Hypothalamus (tissue), 51 donors: ENCODE data around the gene DNAAF5.

ENCODE experiments used
- DNase-seq, 51 donors: peaks; one replicate each; lab custom pipeline; 2025; lab: John Stamatoyannopoulos, UW

The DNAAF5 gene

DNA sequence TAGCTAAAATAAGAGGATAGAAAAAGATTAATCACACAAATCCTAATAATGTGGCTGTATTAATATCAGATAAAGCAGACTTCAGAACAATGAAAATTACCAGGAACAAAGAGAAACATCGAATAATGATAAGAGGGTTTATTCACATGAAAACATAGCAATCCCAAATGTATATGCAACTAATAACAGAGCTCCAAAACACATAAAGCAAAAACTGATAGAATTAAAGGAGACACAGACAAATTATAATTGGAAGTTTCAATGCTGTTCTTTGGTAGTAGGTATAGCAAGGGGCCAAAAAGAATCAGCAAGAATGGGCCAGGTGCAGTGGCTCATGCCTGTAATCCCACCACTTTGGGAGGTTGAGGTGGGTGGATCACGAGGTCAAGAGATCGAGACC is 23.4 kb upstream of the DNAAF5 start:
- no peak for DNase-seq

DNA sequence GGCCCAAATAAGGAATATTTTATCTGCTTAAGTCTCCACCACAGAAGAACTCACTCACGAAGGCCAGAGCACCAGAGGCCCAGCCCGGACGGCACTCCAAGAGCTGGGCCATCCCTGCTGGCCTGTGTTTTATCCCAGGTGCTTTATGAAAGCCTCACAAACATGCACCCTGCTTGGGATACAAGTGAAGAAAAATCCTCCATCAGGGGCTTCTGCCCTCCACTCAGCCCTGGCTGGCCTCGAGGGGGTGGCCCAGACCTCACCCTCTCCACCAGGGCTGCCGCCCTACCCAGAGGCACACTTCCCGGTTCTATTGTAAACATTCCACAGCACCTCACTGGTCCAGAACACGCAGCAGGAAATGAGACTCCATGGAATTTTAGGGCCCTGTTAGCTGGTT is 19.8 kb upstream of the DNAAF5 start:
- no peak for DNase-seq

DNA sequence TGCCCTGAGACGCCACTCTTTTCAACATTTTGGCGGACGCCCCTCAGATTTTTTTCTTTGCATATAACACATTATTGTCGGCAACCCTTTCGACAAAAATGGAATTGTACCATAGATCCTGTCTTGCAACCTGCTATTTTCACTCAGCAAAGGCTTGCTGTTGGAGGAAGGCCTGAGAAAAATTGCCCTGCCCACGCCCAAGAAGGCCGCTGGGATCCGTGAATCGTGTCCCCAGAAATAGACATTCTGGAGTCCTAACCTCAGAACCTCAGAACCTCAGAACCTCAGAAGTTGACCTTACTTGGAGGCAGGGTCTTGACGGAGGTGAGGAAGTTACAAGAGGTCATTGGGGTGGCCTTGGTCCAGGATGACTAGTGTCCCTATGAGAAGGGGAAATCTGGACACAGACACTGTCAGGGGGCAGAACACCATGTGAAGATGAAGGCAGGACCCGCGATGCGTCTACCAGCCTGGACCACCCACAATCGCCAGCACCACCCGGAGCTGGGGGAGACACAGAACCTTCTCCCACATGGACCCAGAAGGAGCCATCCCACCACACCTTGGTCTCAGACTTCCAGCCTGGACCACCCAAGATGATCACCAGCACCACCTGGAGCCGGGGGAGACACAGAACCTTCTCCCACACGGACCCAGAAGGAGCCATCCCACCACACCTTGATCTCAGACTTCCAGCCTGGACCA is 19.1 kb upstream of the DNAAF5 start:
- DNase-seq, result no peak

DNA sequence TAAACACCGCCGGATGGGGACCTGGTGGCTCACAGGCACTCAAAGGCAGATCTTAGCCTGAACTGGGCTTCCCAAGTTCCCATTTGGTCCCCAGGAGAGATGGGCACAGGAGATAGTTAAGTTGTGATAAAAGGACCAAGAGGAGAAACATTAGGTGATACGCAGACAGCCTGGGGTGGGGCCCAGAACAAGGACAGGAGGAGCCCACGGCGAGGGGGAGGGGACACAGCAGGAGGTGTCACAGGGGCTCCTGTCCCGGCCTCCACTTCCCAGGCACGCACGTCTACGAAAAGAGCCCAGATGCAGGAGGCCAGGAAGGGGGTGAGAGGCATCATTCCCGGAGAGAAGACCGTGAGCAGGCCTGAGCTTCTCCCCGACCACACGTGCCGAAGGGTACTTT is 16.3 kb upstream of the DNAAF5 start:
- DNase-seq, result no peak

DNA sequence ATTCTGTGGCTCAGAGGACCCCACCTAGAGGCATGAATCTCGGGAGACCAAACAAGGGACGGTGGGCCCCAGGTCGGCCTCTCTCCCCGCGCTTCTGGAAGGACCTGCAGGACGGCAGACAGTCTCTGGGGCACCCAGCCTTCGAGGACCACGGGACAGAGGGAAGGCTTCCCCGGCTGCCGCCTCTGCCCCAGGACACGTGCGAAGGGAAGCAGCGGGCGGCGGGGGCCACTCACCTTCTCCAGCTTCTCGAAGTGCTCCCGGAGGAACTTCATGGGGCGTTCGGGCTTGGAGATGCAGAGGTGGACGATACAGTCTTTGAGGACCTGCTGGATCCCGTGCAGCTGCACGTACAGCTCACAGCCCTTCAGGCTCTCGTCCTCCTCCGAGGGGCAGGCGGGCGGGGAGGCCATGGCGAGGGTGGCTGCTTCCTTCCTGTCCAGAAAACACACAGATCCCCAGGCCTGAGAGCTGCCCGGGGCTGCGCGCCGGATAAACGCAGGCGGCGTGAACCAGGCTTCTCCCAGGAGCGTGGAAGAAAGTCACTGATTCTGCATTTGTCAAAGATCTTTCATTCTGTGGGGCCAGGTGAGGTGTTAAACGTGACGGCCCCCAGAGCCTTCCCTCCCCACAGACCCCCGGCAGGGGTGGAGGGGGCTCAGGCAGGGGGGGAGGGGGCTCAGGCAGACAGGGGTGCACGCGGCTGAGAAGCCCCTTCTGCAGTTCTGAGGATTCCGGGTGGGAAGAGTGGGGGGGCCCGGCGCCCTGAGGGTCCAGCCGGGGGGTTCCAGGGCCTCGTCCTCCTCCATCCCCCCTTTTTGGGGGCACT is 15.2 kb upstream of the DNAAF5 start:
- peak in 1 of 51 donors; percentile 11 for DNase-seq

DNA sequence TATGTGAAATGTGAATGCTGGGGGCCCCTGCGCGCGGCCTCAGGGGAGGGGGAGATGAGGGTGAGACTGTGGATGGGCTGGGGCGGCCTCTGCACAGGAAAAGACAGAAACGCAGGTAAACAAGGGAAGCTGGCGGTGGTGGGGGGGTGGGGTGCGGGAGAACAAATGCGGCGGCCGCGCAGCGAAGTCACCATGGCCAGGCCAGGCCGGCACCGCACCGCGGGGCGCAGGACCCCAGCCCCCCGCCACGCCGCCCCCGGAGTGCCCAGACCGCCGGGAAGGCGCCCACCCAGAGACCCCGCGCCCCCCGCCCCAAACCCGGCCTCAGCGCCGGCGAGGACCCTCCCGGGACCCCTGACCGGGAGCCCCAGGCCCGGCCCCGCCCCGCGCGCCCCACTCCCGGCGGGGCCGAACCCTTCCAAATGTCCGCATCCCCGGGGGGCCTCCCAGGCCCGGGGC is 14.5 kb upstream of the DNAAF5 start:
- DNase-seq, result no peak

DNA sequence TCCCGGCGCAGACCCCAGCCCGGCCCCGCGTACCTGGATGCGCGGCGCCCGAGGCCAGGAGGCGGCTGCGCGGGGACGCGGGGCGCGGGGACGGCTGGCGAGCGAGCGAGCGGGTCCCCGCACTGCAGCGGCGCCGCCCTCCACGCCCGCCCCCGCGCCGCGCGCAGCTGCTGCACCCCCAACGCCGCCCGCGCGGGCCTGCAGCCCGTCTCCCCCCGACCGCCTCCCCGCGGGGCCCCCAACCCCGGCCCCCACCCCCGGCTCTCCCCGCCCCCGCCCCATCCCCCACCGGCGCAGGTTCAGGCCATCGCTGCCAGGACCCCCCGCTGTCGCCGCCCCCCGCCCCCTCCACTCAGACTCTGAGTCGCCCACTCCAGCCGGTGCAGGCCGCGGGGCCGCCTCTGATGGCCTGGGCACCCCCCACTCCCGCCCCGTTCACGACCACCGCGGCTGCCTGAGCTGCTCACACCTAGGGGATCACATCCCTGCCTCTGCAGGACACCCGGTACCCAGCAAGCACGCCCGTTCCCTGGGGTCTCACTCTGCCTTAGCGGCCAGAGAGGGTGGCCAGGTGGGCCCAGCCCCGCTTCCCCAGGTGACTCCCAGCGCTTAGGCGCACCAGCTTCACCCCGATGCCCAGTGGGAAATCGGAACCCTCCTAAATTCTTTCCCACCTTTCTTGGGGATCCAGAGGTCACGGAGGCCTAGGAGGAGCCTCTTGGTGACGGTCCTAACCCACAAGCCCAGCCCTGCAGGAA is 13.9 kb upstream of the DNAAF5 start:
- DNase-seq, result peak in 3 of 51 donors; percentile 21 to 28 (median 27)

DNA sequence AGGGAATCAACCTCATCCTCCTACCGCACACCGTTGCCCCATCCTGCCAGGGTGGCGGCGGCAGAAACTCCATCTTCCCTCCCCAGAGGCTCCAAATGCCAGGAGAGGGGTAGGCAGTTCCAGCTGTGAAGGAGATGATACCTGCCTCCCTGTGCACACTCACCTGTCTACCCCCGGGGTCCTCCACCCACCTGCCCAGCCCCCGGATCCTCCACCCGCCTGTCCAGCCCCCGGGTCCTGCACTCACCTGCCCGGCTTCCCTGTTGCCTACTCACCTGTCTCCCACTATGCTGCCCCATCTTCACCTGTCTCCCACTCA is 13.4 kb upstream of the DNAAF5 start:
- DNase-seq, result no peak

DNA sequence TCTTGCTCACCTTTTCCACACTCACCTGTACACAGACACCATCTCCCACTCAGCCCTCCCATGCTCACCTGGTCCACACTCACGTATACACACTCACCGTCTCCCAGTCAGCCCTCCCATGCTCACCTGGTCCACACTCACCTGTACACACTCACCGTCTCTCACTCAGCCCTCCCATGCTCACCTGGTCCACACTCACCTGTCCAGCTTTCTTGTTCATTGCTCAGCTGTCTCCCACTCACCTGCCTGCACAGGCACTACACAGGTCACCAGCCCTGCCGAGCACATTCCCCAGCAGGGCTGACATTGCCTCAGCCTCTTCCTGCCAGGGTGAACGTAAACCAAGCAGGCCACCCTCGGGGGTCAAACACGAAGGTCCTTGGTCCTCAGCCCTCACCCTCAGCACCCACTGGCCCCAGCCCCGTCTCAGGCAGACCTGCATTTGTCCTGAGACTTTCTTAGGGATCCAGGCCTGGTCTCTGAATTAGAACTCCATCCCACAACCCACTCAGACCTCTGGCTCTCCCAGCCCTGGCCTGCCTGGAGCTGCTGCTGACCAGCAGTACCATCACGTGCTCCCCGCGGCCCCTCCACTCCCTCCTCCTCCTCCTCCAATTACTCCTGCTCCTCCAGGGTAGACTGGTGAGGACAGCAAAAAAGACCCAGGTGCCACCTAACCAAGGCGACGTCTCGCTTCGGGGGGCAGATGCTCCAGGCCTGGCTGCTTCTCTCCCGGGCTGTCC is 12.8 kb upstream of the DNAAF5 start:
- DNase-seq, result no peak

DNA sequence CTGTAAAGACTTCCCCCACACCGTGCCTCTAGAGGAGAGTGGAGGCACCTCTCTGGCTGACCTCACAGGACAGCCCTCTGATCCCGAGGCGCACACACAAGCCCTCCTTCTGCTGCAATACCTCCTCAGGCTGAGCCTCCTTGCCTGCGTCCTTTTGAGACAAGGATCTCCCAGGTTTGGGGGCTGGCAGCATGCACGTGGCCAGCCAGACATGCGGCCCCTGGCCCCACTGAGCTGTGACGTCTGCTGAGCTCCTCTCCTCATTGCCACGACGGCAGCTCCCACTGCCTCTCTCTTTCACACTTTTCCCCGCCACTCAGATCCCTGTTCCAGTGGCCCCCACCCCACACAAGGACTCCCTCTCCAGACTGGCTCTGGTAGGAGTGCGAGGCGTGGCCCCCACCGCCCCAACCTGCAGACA is 12.2 kb upstream of the DNAAF5 start:
- no peak for DNase-seq

DNA sequence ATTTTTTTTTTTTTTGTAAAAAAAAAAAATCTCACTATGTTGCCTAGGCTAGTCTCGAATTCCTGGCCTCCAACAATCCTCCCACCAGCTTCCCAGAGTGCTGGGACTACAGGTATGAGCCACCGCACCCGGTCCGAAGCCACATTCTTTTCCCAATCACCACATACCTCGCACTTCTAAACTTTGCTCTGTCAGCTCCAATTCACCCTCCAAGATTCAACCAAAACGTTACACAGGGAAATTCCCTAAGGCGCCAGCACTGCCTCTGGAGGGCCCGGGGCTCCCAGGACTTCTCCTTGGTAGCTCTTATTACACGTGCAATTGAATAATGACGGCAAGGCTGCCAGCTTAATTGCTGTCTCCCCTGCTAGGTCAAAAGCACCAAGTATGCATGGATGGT is 10.3 kb upstream of the DNAAF5 start:
- no peak for DNase-seq

DNA sequence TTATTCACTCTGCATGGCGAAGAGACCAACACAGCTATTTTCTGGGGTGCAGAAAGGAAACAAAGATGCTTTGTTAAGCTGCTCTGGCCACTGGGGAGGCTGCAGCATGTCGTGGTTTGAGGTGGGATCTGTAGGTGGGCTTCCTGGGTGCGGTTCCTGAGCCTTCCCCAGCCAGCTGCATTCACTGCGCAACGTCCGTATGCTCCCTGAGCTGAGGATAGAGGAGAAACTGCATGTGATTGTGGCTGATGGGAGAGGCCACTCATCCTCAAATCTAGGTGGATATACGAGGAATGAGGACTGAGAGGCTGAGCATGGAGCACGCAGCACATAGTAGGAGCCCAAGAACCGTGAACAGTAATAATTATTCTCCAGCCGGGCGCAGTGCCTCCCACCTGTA is 9.9 kb upstream of the DNAAF5 start:
- DNase-seq, result no peak

DNA sequence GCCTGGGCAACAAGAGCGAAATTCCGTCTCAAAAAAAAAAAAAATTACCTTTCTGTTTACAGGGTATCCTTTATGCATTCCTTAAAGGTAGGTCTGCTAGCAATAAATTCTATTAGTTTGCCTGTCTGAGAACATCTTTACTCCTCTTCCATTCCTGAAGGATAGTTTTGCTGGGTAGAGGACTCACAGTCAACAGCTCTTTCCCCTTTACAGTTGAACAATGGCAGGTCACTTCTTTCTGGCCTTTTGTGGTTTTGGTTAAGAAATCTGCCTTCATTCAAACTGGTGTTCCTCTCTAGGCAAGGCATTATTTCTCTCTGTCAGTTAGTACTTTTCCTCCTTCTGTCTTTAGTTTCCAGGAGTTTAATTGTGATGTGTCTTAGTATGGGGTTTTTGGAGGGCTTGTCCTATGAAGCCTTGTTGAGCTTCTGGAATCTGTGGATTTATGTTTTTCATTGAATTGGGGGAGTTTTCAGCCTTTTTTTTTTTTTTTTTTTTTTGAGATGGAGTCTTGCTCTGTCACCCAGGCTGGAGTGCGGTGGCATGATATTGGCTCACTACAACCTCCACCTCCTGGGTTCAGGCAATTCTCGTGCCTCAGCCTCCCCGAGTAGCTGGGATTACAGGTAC is 4.8 kb upstream of the DNAAF5 start:
- DNase-seq, result no peak

DNA sequence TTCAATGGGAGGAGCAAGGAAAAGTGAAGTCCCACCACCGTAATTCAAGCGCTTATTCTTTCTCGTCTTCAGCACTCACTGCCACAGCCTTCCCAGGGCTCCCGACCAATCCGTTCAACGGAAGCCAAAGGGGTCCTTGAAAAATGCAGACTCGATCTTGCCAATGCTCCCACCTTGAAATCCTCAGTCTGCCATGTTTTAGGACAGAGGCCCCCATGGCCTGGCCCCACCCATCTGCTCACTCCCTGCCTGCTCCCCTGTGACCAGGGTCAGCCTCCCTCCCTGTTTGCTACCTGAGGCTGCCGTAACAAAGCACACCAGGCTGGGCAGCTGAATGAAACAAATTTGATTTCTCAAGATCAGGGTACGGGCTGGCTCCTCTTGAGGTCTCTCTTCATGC is 3.0 kb upstream of the DNAAF5 start:
- no peak for DNase-seq

DNA sequence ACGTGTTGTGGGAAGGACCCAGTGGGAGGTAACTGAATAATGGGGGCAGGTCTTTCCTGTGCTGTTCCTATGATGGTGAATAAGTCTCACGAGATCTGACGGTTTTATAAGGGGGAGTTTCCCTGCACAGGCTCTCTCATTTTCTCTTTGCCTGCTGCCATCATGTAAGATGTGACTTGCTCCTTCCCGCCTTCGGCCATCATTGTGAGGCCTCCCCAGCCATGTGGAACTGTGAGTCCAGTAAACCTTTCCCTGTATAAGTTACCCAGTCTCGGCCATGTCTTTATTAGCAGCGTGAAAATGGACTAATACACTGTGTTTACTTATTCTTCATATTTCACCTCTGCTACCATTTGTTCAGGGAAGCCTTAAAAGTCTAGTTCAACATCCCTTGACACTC is 2.2 kb upstream of the DNAAF5 start:
- no peak for DNase-seq

DNA sequence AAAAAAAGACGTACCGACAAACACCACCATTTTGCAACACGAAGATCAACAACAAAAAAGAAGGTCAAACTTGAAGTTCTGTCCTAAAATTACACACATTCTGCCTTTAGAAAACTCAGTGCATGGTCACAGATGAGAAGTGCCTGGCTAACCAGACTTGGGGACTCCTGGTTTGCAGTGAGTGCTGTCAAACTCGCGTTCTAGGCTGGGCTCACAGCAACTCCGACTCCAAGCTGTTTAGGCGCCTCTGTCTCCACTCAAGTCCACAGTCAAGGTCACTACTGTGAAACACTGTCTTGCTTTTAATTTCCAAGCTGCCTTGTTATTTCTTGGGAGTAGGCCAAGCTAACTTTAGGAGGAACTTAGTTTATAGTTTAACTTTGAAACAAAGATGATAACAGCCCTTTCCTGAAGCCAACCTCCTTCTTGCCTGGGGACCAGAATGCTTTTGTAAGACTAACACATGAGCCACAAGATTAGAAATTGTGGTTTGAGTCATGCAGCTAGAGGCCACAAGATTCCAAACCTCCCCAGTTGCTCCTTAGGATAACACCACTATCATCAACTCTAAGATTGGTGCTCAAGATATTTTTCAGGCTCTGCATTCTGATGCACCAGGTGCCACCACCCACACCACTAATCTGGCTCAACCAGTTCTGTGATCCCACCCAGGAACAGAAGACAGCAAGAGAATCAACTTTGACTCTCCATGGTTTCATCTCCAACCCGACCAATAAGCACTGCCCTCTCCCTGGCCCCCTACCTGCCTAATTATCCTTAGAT is 1.1 kb upstream of the DNAAF5 start:
- no peak for DNase-seq

DNA sequence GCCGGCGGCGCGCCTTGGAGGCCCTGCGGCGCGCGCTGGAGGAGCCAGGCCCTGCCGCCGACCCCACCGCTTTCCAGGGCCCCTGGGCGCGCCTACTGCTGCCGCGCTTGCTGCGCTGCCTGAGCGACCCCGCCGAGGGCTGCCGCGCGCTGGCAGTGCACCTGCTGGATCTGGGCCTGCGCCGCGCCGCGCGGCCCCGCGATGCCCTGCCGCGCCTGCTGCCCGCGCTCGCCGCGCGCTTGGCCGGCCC is 280 bp downstream of the DNAAF5 start:
- DNase-seq, result peak in 1 of 51 donors; percentile 52

DNA sequence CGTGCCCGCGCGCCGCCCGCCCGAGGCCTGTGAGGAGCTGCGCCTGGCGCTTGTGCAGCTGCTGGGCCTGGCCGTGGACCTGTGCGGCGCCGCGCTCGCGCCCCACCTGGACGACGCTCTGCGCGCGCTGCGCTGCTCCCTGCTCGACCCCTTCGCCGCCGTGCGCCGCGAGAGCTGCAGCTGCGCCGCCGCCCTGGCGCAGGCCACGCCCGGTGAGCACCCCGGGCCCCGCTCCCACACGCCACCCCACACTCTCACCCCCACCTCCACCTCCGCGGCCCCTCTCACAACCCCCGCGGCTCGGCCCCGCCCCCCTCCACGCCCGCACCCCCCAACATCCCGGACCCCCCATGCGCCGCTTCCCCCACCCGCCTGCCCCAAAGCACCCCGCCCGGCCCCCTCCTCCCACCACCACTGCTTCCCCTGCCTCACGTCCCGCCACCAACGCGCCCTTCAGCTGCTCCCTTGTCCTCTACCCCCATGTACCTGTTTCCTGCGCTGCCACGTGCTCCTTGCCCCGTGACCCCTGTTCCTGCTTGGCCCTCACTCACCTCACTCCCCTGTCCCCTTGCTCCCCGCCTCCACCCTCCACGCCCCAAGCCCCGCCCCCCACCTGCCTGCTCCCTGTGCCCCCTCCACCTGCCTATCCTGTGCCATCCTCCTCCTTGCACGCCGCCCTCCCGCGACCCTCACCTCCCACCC is 756 bp downstream of the DNAAF5 start, which contains the start of gene PRKAR1B:
Gene PRKAR1B (minus strand): TSS at position 178 of the 702 bp plus-strand sequence. CDS start 15,776 bp downstream, outside the sequence.
- DNase-seq, result no peak

DNA sequence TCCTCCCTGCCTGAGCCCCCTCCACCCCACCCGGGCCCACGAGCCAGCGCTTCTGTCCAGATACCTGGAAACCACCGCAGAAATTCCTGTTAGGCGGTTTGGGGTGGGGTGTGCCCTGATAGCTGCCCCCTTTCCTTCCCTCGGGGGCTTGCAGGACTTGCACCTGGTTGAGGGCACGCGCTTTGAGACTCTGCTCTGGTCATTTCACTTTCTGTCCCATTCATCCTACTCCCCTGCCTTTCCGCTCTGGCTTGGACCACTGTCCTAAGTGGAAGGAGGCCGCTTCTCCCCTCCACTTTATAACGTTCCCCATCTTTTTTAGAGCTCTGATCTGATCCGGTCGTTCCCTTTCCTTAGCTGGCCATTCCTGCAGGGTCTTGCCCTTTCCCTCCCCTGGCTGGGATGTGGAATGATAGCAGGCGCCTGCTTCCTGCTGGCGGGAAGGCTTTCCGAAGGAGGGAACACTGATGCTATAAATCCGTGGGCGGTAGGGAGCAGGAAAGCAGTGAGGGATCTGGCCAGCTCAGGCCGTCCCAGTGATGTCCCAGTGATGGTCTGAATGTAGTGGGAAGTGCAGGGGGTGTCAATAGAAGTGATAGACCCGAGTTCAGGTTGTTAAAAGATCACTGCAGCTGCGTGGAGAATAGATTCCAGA is 1.4 kb downstream of the DNAAF5 start:
- no peak for DNase-seq
